ENCODE results near the gene GMIP.
A peak's percentile ranks its signal among the peaks of the same experiment; 100 is the strongest.

The GMIP gene

DNA sequence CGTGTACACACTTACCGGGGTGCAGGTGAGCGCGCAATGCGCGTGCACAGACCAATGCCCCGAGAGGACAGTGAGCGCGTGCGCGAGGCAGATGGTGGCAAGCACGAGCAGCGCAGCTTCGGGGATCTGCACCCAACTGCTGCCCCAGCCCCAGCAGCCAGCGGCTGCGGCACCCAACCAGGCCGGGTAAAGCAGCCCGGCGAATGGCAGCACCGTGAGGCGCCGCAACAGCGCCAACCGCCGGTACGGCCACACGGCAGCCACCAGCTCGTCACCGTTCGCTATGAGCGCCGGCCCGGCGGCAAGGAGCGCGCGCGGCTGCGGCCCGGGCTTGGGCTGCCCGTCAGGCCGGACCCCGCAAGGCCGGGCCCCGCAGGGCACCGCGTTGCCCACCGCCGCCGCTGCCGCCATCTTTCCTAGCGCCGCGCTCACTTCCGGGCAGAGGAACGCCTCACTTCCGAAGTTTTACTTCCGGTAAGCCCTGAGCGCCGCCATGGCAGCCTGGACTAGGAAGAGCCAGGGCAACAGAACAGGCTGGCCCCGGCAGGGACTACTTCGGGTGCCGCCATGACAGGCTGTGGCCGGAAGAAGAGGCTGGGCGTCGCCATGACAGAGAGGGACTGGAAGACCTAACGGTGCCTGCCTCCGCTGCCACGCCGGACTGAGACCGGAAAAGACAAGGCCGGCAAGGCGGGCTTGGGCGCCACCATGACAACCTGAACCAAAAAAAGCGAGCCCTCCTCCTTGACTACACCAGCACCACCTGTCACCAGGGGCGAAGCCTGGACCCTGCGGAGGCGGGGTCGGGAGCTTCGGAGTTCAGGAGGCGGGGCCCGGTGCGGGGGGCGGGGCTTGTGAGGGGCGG is 20.0 kb upstream of the GMIP start, which contains the start of gene ATP13A1:
ATP13A1 (minus strand) TSS at position 421 of the 865 bp plus-strand sequence; CDS start at position 411, 10 bp downstream.
- peak within 1 kb of the TSS; percentile 71 for H3K4me3 ChIP-seq (ENCODE audit: low read depth, low read length)
- DNase-seq (ENCODE audit: low read depth, low spot score): peak; percentile 98
- TF ChIP-seq, protein P1, sequence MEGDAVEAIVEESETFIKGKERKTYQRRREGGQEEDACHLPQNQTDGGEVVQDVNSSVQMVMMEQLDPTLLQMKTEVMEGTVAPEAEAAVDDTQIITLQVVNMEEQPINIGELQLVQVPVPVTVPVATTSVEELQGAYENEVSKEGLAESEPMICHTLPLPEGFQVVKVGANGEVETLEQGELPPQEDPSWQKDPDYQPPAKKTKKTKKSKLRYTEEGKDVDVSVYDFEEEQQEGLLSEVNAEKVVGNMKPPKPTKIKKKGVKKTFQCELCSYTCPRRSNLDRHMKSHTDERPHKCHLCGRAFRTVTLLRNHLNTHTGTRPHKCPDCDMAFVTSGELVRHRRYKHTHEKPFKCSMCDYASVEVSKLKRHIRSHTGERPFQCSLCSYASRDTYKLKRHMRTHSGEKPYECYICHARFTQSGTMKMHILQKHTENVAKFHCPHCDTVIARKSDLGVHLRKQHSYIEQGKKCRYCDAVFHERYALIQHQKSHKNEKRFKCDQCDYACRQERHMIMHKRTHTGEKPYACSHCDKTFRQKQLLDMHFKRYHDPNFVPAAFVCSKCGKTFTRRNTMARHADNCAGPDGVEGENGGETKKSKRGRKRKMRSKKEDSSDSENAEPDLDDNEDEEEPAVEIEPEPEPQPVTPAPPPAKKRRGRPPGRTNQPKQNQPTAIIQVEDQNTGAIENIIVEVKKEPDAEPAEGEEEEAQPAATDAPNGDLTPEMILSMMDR (IDR thresholded peaks at IDR 0.05; ENCODE audit: low read depth, low read length): peak; percentile 26
- in situ Hi-C loops (cut with HindIII; ENCODE audit: low sequenced_read_pairs): no loop called here

DNA sequence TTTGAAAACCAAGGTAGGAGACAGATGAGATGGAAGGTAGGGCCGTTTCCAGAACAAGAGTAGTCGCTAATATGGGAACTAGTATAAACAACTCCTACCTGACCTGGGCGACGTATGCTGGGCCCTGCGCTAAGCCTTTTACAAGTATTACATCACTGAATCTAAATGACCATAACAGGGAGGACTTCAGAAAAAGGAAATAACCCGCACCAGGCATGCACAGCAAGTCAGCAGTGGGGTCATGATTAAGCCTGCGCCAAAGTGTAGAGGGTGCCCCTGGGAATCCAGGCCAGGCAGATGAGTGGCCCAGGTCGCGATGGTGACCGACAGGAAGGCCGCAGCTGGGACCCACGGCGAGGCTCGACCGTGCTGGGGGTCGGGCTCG is 19.4 kb upstream of the GMIP start:
- DNase-seq (ENCODE audit: low read depth, low spot score): no peak
- H3K4me3 ChIP-seq (ENCODE audit: low read depth, low read length): peak overlapping the region; percentile 71
- in situ Hi-C loops (cut with HindIII; ENCODE audit: low sequenced_read_pairs): no loop called here
- TF ChIP-seq, protein P1 (IDR thresholded peaks at IDR 0.05; ENCODE audit: low read depth, low read length): no peak

DNA sequence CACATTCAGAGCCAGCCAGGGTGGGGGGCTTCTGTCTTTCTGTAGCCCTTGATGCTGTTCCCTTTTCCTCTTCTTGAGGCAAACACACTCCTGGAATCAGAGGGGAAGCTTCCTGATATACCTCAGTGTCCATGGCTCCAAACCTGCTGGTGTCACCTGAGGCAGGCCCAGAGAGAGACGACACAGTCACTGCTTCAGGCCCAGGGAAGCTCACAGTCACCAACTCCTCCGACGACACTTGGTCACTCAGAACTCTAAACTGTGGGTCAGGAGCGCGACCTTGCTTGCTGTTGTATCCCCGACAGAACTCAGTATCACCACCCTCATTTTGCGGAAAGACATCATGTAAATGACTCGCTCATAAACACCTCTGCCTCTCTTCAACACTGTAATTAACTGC is 18.9 kb upstream of the GMIP start:
- H3K4me3 ChIP-seq (ENCODE audit: low read depth, low read length): peak overlapping the region; percentile 71
- DNase-seq (ENCODE audit: low read depth, low spot score): no peak
- TF ChIP-seq, protein P1 (IDR thresholded peaks at IDR 0.05; ENCODE audit: low read depth, low read length): no peak
- in situ Hi-C loops (cut with HindIII; ENCODE audit: low sequenced_read_pairs): no loop called here

DNA sequence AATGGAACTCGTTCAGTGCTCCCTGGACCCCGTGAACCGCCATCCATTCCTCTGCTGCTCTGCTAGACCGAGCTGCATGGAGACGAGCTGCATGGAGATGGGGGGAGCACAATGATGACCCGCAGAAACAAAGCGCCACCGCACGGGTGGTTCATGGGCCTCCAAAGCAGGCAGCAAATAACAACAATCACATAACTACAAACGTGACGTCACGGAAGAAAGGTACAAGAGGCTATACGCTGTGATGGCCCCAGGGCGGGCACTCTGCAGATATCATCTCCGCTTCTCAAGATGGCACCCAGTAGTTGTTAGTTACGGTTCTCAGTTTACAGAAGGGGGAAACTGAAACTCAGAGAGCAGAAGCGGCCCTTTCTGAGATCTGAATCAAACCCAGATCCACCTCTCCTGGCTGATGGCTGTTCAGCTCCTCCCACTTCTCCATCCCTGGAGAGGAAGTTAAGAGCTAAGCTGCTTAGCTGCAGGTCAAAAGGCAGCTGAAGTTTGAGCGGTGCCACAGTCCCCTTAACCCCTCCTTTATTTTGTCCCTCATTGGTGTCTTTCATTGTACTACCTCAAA is 18.3 kb upstream of the GMIP start:
- in situ Hi-C loops (cut with HindIII; ENCODE audit: low sequenced_read_pairs): no loop called here
- no peak overlapping the region for H3K4me3 ChIP-seq (ENCODE audit: low read depth, low read length)
- DNase-seq (ENCODE audit: low read depth, low spot score): no peak
- TF ChIP-seq, protein P1 (IDR thresholded peaks at IDR 0.05; ENCODE audit: low read depth, low read length): no peak

DNA sequence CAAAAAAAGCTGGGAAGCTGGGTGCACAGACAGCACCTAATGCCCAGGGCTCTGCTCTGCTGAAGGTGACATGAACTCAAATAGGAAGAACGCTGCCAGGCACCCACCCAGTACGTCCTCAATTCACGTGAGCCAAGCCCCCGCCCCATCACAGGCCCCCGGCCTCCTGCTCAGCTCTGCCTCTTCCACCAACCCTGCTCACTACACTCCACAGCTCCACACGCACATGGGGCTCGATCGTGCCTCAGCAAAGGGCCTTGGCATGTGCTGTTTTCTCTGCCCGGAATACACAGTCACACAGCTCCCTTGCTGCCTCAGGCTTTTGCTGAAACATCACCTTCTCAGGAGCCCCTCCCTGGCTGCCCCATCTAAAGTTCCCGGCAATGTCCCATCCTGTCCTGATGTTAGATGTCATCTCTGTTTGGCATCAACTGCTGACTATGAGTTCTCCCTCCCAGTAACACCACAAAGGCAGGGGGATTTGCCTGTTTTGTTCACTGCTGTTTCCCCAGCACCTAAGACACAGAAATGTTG is 17.8 kb upstream of the GMIP start:
- H3K4me3 ChIP-seq (ENCODE audit: low read depth, low read length): no peak overlapping the region
- TF ChIP-seq, protein P1 (IDR thresholded peaks at IDR 0.05; ENCODE audit: low read depth, low read length): no peak
- in situ Hi-C loops (cut with HindIII; ENCODE audit: low sequenced_read_pairs): no loop called here
- no peak for DNase-seq (ENCODE audit: low read depth, low spot score)

DNA sequence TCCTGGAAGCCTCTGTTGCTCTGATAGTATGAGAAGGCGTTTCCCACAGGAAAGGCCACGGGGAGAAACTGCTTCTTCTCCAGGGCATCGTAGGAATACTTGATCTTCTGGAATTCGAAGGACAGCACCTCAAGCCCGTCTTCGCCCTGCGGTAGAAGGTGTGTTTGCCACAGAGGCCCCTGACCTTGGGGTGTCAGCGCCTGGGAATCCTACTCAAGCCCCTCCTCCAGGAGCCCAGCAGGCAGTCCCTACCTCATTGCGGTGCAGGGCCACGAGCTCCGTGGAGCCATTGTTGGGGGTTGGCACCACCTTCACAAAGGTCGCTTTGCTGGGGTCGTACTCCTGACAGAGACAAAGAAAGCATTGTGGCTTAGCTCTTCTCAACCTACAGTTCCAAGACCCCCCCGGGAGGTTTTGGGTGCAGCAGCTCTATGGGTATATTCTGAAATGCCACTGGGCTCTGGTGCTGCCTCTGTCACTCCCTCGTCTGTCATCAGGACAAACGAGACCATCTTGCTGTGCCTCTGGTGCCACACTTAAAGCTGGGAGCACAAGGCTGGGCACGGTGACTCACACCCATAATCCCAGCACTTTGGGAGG is 16.3 kb upstream of the GMIP start:
- in situ Hi-C loops (cut with HindIII; ENCODE audit: low sequenced_read_pairs): no loop called here
- no peak for DNase-seq (ENCODE audit: low read depth, low spot score)
- H3K4me3 ChIP-seq (ENCODE audit: low read depth, low read length): no peak overlapping the region
- TF ChIP-seq, protein P1 (IDR thresholded peaks at IDR 0.05; ENCODE audit: low read depth, low read length): no peak
